HG02870 (cell line): Measurements from ENCODE around the gene AGL.
"Not testable (repeated sequence)": the region's sequence is repeated elsewhere in the genome, so short reads cannot be mapped to it uniquely, and the experiment has no call there.

Source experiments
- ATAC-seq: cut with Tn5 transposase; IDR thresholded peaks from one replicate; pipeline ENCODE4 v1.9.1; 2021; ENCODE audit warnings: mild to moderate bottlenecking, moderate library complexity; ENCODE audit not compliant: unreplicated experiment

AGL gene

GRCh38 chr1:99935534-99935933 is 85.4 kb downstream of the AGL start:
- no peak for ATAC-seq

GRCh38 chr1:99936071-99936470 is 85.9 kb downstream of the AGL start:
- no peak for ATAC-seq

GRCh38 chr1:99942723-99943122 is 92.6 kb downstream of the AGL start:
- no peak for ATAC-seq

GRCh38 chr1:99943223-99943794 is 93.1 kb downstream of the AGL start:
- no peak for ATAC-seq

GRCh38 chr1:99944192-99944591 is 94.0 kb downstream of the AGL start:
- no peak for ATAC-seq

- ATAC-seq: no peak
Measured at GRCh38 chr1:99945174-99945573, 95.0 kb downstream of the AGL start.

- ATAC-seq: no peak
Measured at GRCh38 chr1:99950486-99950885, 100.3 kb downstream of the AGL start.

- no peak for ATAC-seq
Measured at GRCh38 chr1:99952522-99952921, 102.4 kb downstream of the AGL start.

- no peak for ATAC-seq
Measured at GRCh38 chr1:99955375-99955774, 105.2 kb downstream of the AGL start.

- ATAC-seq: no peak
Measured at GRCh38 chr1:99956755-99957154, 106.6 kb downstream of the AGL start.

- no peak for ATAC-seq
Measured at GRCh38 chr1:99957818-99958217, 107.7 kb downstream of the AGL start.

- ATAC-seq: not testable (repeated sequence)
Measured at GRCh38 chr1:99959189-99959705, 109.1 kb downstream of the AGL start.

GRCh38 chr1:99960260-99960659 is 110.1 kb downstream of the AGL start:
- not testable (repeated sequence) for ATAC-seq

- no peak for ATAC-seq
Measured at GRCh38 chr1:99963041-99963795, 113.1 kb downstream of the AGL start.

GRCh38 chr1:99964806-99965205 is 114.6 kb downstream of the AGL start:
- ATAC-seq: no peak

- ATAC-seq: no peak
Measured at GRCh38 chr1:99965646-99966375, 115.7 kb downstream of the AGL start.

- ATAC-seq: no peak
Measured at GRCh38 chr1:99968214-99968613, 118.1 kb downstream of the AGL start.

- peak; percentile 5 for ATAC-seq
Measured at GRCh38 chr1:99969260-99969728, 119.1 kb downstream of the AGL start.

GRCh38 chr1:99969729-99970621 is 119.8 kb downstream of the AGL start, which contains the start of gene SLC35A3:
SLC35A3 (plus strand) TSS chr1:99969996; CDS start chr1:99993555, 23,559 bp downstream.
- ATAC-seq: peak; percentile 87

- ATAC-seq: no peak
Measured at GRCh38 chr1:99970713-99971255, 120.6 kb downstream of the AGL start.
